ENCODE data around the gene SSRP1.
"Not testable (repeated sequence)": the region's sequence is repeated elsewhere in the genome, so short reads cannot be mapped to it uniquely, and the experiment has no call there.

Gene SSRP1

GRCh38 chr11:57335343-57336110 lies at the start of gene SSRP1:
Gene SSRP1 (minus strand): TSS chr11:57335892. CDS start chr11:57335121, 771 bp downstream.
- peak; percentile 83 to 84 for DNase-seq (ENCODE audit: low read depth in 2 of 2)

- DNase-seq (ENCODE audit: low read depth in 2 of 2), result no peak
Observed at GRCh38 chr11:57380975-57381374, 45.3 kb upstream of the SSRP1 start, which contains the start of gene PRG3. Gene PRG3 (minus strand): TSS chr11:57381150. CDS start chr11:57380708, 442 bp downstream.

GRCh38 chr11:57379732-57380131 lies 44.0 kb upstream of the SSRP1 start:
- no peak for DNase-seq (ENCODE audit: low read depth in 2 of 2)

DNA sequence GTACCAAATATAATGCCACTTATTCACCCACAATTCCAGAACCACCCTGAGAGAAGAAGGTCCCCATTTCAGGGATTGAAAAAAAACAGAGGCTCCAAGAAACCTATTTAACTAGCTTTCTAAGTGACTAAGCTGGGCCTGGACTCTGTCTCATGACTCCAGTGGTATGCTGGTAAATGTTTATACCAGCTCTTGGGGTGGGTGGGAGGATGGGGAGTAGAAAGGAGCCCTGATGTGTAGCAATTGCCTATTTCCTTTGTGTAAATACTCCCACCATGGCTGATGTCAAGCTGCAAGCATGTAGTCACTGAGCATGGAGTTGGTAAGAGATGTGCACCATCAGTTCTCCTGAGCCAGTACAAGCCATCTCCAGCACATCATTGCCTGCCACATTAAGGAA lies 42.5 kb upstream of the SSRP1 start:
- no peak for DNase-seq (ENCODE audit: low read depth in 2 of 2)

- no peak for DNase-seq (ENCODE audit: low read depth in 2 of 2)
Observed at GRCh38 chr11:57377107-57377506, 41.4 kb upstream of the SSRP1 start.

DNA sequence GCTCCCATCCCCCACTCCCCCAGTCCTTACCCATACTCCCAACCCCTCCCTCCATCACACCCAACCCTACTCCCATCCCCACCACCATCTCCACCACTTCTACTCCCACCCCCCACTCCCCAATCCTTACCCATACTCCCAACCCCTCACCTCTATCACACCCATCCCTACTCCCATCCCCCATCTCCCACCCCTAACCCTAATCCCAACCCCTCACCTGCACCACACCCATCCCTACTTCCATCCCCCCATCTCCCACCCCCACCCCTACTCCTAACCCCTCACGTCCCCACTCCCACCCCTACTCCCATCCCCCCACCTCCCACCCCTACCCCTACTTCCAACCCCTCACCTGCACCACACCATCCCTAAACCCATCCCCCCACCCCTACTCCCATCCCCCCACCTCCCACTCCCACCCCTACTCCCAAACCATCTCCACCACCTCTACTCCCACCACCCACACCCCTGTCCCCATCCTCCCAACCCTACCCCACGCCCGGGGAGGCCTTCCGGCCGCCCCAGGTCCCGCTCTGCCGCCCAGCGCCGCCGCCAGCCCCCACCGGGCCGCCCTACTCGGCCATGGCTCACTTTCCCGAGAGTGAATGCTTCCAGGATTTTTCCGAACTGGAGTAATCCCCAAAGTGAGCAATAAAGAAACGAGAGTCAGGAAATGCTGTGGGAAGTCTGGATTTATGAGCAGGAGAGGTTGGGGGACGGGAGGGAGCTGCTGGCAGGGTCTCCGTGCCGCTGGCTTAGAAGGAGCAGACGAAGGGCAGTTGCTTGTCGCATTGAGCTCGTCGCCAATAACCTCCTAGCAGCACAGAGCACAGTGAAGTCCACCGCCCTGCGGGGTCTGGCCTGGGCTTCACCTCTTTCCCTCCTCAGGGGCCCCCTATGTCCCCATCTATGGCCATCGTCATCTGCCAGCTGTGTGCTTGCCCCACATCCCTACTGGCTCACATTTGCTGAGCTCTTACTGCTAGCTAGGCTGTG lies 40.7 kb upstream of the SSRP1 start:
- DNase-seq (ENCODE audit: low read depth in 2 of 2), result no peak

DNA sequence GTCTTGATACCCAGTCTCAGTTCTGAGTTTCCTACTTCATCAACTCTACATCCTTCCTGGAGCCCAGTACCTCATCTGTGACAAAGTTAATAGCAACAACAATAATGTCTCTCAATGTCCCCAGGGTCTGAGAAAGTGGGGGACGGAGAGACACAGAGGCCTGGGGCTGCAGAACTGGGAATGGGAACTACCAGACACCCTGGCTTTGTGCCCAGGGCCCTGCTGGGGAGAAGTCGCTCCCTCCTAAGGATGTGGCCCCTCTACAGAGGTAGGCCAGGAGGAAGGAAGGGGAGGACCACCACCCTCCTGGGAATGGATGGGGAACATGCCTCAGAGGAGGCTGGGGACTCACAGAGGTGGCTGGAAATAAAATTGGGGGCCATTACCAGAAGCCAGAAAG lies 39.8 kb upstream of the SSRP1 start:
- DNase-seq (ENCODE audit: low read depth in 2 of 2), result no peak

- DNase-seq (ENCODE audit: low read depth in 2 of 2), result no peak
Observed at GRCh38 chr11:57374966-57375365, 39.3 kb upstream of the SSRP1 start.

- DNase-seq (ENCODE audit: low read depth in 2 of 2), result no peak
Observed at GRCh38 chr11:57373146-57373545, 37.5 kb upstream of the SSRP1 start.

- no peak for DNase-seq (ENCODE audit: low read depth in 2 of 2)
Observed at GRCh38 chr11:57370941-57371340, 35.2 kb upstream of the SSRP1 start.

DNA sequence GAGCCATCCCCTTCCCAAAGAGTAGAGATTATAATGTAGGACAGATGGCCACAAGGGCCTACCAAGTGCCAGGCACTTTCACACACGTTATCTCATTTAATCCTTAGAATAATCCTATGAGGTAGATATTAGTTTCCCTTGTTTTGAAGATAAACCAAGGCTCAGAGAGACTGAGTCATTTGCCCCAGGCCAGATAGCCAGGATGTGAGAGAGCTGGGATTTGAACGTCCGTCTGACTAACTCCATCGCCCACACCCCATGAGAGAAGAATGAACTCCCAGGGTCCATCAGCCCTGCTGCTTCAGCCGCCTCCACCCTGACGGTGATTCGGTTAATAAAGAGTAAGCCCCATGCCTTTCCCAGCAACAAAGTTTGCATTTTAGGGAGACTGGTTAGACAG lies 34.6 kb upstream of the SSRP1 start:
- DNase-seq (ENCODE audit: low read depth in 2 of 2), result no peak

- DNase-seq (ENCODE audit: low read depth in 2 of 2), result no peak
Observed at GRCh38 chr11:57368845-57369232, 33.1 kb upstream of the SSRP1 start.

GRCh38 chr11:57368106-57368844 lies 32.6 kb upstream of the SSRP1 start:
- no peak for DNase-seq (ENCODE audit: low read depth in 2 of 2)

DNA sequence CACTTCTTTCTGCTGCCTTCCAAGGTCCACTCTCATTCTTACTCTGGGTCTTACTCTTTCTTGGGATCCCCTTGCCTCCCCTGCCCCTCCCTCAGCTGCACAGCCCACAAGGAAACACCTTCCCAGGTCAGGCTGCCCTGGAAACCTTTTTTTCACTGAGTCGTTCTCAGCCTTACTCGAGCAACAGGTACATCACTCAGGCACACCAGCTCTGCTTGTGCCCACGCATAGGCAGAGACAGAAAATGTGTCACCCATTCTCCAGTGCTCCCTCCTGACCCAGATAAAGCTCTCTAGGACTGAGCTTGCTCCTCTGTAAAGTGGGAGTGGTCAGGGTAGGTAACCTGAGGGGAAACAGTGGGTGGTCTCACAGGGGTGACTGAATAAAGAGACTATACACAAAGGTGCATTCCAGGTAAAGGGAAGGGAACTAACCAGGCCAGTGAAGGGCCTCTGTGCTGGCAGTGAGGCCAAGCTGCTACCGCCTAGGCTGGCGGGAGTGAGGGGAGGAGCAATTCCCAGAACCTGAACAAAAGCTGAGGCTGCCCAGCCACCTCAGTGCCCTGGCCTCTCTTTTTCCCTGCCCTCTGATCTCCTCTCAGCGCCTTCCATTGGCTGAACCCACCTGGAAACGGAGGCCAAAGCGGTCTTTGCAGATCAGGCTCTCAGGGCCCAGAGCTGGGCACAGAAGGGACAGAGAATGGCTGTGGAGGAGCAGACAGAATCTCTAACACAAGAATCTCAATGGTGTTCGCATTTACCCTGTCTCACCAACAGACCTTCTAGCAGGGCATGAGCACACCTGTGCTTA lies 29.4 kb upstream of the SSRP1 start:
- no peak for DNase-seq (ENCODE audit: low read depth in 2 of 2)

DNA sequence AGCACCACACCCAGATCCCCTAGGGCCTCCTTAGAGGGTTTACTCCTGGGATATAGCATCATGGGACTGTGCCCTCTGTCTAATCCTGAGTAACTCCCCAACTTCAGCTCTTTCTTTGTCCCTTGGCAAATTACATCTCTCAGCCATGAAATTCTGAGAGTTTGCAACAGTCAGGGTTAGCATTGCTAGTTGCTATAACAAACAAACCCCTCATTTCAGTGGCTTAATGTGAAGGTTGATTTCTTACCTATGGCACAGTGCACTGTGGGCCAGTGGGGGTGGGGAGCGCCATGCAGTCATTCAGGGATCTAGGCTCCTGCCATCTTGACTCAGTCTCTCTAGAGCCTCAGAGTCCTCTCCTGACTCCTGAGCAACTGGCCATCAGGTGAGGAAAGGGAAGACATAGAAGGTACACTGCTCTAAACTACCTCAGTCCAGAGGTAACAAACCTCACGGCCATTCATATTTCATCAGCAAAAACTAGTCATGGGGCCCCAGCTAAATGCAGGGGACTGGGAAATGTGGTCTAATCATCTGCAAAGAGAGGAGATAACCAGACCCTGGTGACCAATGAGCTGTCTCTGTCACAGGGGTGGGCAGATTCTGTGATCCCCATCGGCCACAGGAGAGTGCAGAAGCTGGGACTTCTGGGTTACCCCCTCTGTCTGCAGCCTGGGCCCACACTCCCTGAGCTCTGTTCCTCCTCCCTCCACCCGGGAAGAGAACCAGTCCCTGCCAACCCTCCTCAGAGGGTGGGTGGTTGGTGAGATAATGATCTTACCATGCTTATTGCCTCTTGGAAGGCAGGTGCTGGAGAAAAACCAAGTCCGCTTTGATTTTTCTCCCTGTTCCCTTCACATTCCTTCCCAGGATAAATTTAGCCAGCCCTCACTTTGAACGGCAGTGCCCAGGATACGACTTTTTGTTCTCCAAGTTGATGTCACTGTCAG lies 27.7 kb upstream of the SSRP1 start:
- DNase-seq (ENCODE audit: low read depth in 2 of 2), result no peak

DNA sequence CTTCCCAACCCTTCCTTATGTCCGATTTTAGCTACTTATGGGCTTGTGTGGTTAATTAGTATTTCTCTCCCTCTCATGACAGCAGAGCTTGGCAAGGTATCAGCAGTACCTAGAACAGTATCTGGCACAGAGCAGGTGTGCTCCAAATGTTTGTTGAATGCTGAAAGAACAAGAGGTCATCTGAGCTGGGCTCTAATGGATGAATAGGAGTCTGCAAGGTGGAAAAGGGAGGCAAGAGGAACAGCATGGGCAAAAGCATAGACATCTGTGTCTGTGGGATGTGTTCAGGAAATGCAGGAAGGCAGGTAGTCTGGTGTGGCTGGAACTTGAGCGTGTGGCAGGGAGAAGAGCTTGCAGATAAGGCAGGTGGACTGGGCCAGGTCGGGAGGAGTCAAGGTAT lies 26.2 kb upstream of the SSRP1 start:
- DNase-seq (ENCODE audit: low read depth in 2 of 2), result no peak

DNA sequence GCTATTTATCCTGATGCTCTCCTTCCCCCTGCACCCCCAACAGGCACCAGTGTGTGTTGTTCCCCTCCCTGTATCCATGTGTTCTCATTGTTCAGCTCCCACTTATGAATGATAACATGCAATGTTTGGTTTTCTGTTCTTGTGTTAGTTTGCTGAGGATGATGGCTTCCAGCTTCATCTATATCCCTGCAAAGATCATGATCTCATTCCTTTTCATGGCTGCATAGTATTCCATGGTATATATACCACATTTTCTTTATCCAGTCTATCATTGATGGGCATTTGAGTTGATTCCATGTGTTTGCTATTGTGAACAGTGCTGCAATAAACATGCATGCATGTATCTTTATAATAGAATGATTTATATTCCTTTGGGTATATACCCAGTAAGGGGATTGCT lies 25.7 kb upstream of the SSRP1 start:
- not testable (repeated sequence) for DNase-seq (ENCODE audit: low read depth in 2 of 2)

DNA sequence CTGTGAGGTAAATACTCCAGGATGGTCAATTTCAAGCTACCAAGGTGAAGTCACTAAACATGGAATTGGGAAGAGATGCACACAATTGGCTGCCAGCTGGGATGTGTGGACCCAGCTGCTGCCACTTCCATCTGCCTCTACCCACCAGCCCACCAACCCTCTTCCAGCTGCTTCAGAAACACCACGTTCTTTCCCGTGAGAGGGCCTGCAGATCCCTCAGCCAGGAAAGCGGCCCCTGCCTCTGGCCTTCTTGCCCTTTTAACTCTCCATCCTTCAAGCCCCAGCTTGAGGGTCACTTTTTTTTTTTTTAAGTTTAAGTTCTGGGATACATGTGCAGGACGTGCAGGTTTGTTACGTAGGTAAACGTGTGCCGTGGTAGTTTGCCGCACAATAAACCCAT lies 25.3 kb upstream of the SSRP1 start:
- DNase-seq (ENCODE audit: low read depth in 2 of 2), result no peak

GRCh38 chr11:57359896-57360690 lies 24.4 kb upstream of the SSRP1 start:
- DNase-seq (ENCODE audit: low read depth in 2 of 2), result no peak

Data from stimulated activated CD8-positive, alpha-beta memory T cell treated with anti-CD3 and anti-CD28 coated beads, Interleukin-2, amount 100 ng/mL, for 48 hours (primary cell).